Caco-2 (cell line): ENCODE measurements around the gene MRS2. TPM values are rescaled to one million over a fixed set of nuclear protein-coding genes. Genes with fewer than 3 reads are reported as not detected.

ENCODE experiments used
- BruUV-seq: library from RNA; stranded (reverse); fragments of 400-500 nt; replicated peaks from 2 replicates; lab custom pipeline; 2021; lab: Mats Ljungman, UMichigan
- CTCF ChIA-PET: fragments of 300-600 bp; sonication (Branson Sonifier 250); formaldehyde crosslinking; loops from one replicate; lab custom pipeline; 2022; ENCODE audit warnings: antibody characterized with exemption; lab: Charles Lee
- POLR2A ChIA-PET: fragments of 300-600 bp; sonication (Branson Sonifier 250); formaldehyde crosslinking; loops from one replicate; lab custom pipeline; 2022; ENCODE audit warnings: antibody characterized with exemption; lab: Charles Lee
- DNase-seq, 2 experiments: peaks; one replicate each; pipeline versions ENCODE4 v3.0.0 to v3.0.0-alpha.2; 2020 to 2022
- H3K27me3 ChIP-seq: replicated peaks from 2 replicates; pipeline ENCODE4 v1.6.0; 2011; ENCODE audit warnings: low read length; ENCODE audit not compliant: control insufficient read depth, insufficient read depth
- H3K36me3 ChIP-seq: 2 replicates; pipeline ENCODE4 v1.5.1; 2011; ENCODE audit warnings: low read length; ENCODE audit not compliant: control insufficient read depth, insufficient read depth
- H3K4me1 ChIP-seq: fragments of 250-450 bp; sonication (Bioruptor Pico); 2 replicates; pipeline ENCODE4 v1.5.1; 2020; ENCODE audit warnings: mild to moderate bottlenecking
- H3K4me3 ChIP-seq: 2 replicates; pipeline ENCODE4 v1.5.1; 2011; ENCODE audit warnings: low read depth, mild to moderate bottlenecking, control low read depth, low read length
- H3K9me3 ChIP-seq: fragments of 250-450 bp; sonication (Bioruptor Pico); 2 replicates; pipeline ENCODE4 v1.5.1; 2020; ENCODE audit warnings: mild to moderate bottlenecking, moderate library complexity
- H3K27ac Mint-ChIP-seq: one replicate; pipeline ENCODE4 v1.8.0; 2022; ENCODE audit warnings: mixed read lengths; ENCODE audit not compliant: unreplicated experiment
- H3K27me3 Mint-ChIP-seq: one replicate; pipeline ENCODE4 v1.8.0; 2022; ENCODE audit warnings: mixed read lengths; ENCODE audit not compliant: insufficient read depth, unreplicated experiment
- H3K36me3 Mint-ChIP-seq: one replicate; pipeline ENCODE4 v1.8.0; 2022; ENCODE audit warnings: mild to moderate bottlenecking, mixed read lengths; ENCODE audit not compliant: insufficient read depth, unreplicated experiment
- H3K4me1 Mint-ChIP-seq: one replicate; pipeline ENCODE4 v1.8.0; 2022; ENCODE audit warnings: low read depth, mixed read lengths; ENCODE audit not compliant: unreplicated experiment
- H3K4me3 Mint-ChIP-seq: one replicate; pipeline ENCODE4 v1.8.0; 2022; ENCODE audit warnings: mild to moderate bottlenecking, moderate library complexity, mixed read lengths; ENCODE audit not compliant: unreplicated experiment
- H3K9me3 Mint-ChIP-seq: one replicate; pipeline ENCODE4 v1.8.0; 2022; ENCODE audit warnings: mixed read lengths; ENCODE audit not compliant: unreplicated experiment
- CTCF ChIP-seq, 2 experiments: fragments of 200-600 bp in 1 of 2; IDR thresholded peaks; 1 replicate in 1 of 2; 2 replicates in 1 of 2; pipeline versions ENCODE4 v1.5.1 to v1.8.0; 2011 to 2022; ENCODE audit warnings: antibody characterized with exemption in 1 of 2, control low read depth in 1 of 2, inconsistent platforms in 1 of 2, low read depth in 1 of 2, low read length in 1 of 2, mild to moderate bottlenecking in 1 of 2, moderate library complexity in 1 of 2; ENCODE audit not compliant: insufficient read depth in 1 of 2, severe bottlenecking in 1 of 2, unreplicated experiment in 1 of 2
- intact Hi-C: fragments of 100-400 bp; cut with micrococcal nuclease; formaldehyde crosslinking; loops from one replicate; pipeline ENCODE4 v1.10.0; 2022; ENCODE audit not compliant: unreplicated experiment
- total RNA-seq: library from RNA; stranded (reverse); gene quantifications from 2 replicates; pipeline ENCODE4 v1.2.3, GENCODE V29; 2022

Gene MRS2
- total RNA-seq, 1 experiment from 2014 or later: 62.3 TPM

GRCh38 chr6:24415753-24416152 lies 13.0 kb downstream of the MRS2 start:
- ChIA-PET CTCF (interaction anchor here (1.0 kb wide), 1 partner anchor 27 kb away, joined by 5 read pairs; no protein-coding TSS in a partner anchor), POLR2A (no interaction called here)
- Mint-ChIP-seq H3K27me3 (no peaks in the 10 kb centered on the region), H3K36me3 (peaks cover 78% of the 10 kb centered on the region), H3K4me3 (no peak overlapping the region), H3K4me1 (peaks cover 9% of the 10 kb centered on the region), H3K9me3 (no peaks in the 10 kb centered on the region), H3K27ac (no peak overlapping the region)
- no peak for DNase-seq
- Histone ChIP-seq H3K9me3 (no peaks in the 10 kb centered on the region), H3K4me1 (no peaks in the 10 kb centered on the region), H3K36me3 (peaks cover 1% of the 10 kb centered on the region; the same call in 1 of the 2 replicates), H3K4me3 (no peak overlapping the region), H3K27me3 (no peaks in the 10 kb centered on the region)
- intact Hi-C loops: no loop called here
- no TSS peak for BruUV-seq
- no peak for TF ChIP-seq CTCF (IDR thresholded peaks at IDR 0.05; ENCODE audit: insufficient read depth in 1 of 2, low read depth in 1 of 2, low read length in 1 of 2, severe bottlenecking in 1 of 2, unreplicated experiment in 1 of 2)

GRCh38 chr6:24419526-24419925 lies 16.8 kb downstream of the MRS2 start:
- intact Hi-C loops: no loop called here
- TF ChIP-seq CTCF (IDR thresholded peaks at IDR 0.05; ENCODE audit: insufficient read depth in 1 of 2, low read depth in 1 of 2, low read length in 1 of 2, severe bottlenecking in 1 of 2, unreplicated experiment in 1 of 2): no peak
- DNase-seq: no peak
- no peaks in the 10 kb centered on the region for H3K27me3 Mint-ChIP-seq
- POLR2A ChIA-PET: no interaction called here
- H3K4me1 Mint-ChIP-seq: peaks cover 10% of the 10 kb centered on the region
- Histone ChIP-seq H3K36me3 (no peaks in the 10 kb centered on the region; the same call in 1 of the 2 replicates), H3K4me3 (no peak overlapping the region), H3K4me1 (no peaks in the 10 kb centered on the region), H3K27me3 (no peaks in the 10 kb centered on the region), H3K9me3 (no peaks in the 10 kb centered on the region)
- no TSS peak for BruUV-seq
- no peak overlapping the region for H3K27ac Mint-ChIP-seq
- H3K36me3 Mint-ChIP-seq: peaks cover 84% of the 10 kb centered on the region
- H3K9me3 Mint-ChIP-seq: no peaks in the 10 kb centered on the region
- CTCF ChIA-PET: no interaction called here
- no peak overlapping the region for H3K4me3 Mint-ChIP-seq

GRCh38 chr6:24425091-24425490 lies 22.4 kb downstream of the MRS2 start:
- intact Hi-C loops: no loop called here
- H3K9me3 Mint-ChIP-seq: no peaks in the 10 kb centered on the region
- H3K27me3 Mint-ChIP-seq: no peaks in the 10 kb centered on the region
- peaks cover 53% of the 10 kb centered on the region for H3K36me3 Mint-ChIP-seq
- H3K4me1 ChIP-seq: no peaks in the 10 kb centered on the region
- BruUV-seq: no TSS peak
- no peak for DNase-seq
- peaks cover 24% of the 10 kb centered on the region for H3K4me1 Mint-ChIP-seq
- no peak for TF ChIP-seq CTCF (IDR thresholded peaks at IDR 0.05; ENCODE audit: insufficient read depth in 1 of 2, low read depth in 1 of 2, low read length in 1 of 2, severe bottlenecking in 1 of 2, unreplicated experiment in 1 of 2)
- H3K36me3 ChIP-seq: no peaks in the 10 kb centered on the region; the same call in 1 of the 2 replicates
- H3K27me3 ChIP-seq: no peaks in the 10 kb centered on the region
- H3K27ac Mint-ChIP-seq: no peak overlapping the region
- H3K4me3 Mint-ChIP-seq: no peak overlapping the region
- H3K9me3 ChIP-seq: no peaks in the 10 kb centered on the region; the same call in 1 of the 2 replicates
- ChIA-PET CTCF (no interaction called here), POLR2A (no interaction called here)
- no peak overlapping the region for H3K4me3 ChIP-seq
